B cell (primary cell): ENCODE data around the gene LMO7. TPM values are rescaled to one million over a fixed set of nuclear protein-coding genes. Genes with fewer than 3 reads are reported as not detected.

ENCODE experiments used
- ATAC-seq: fragments of 200-7000 bp; cut with Tn5 transposase; one replicate; pipeline ENCODE4 v1.10.0; 2021; ENCODE audit warnings: low read depth, mild to moderate bottlenecking, moderate number of reproducible peaks, moderate library complexity
- CTCF ChIA-PET: fragments of 350-600 bp; sonication (Branson Sonifier 250); formaldehyde crosslinking; loops from one replicate; lab custom pipeline; 2021; ENCODE audit warnings: antibody characterized with exemption, inconsistent platforms; lab: Charles Lee
- POLR2A ChIA-PET: fragments of 350-600 bp; sonication (Branson Sonifier 250); formaldehyde crosslinking; loops from one replicate; lab custom pipeline; 2021; ENCODE audit warnings: antibody characterized with exemption; lab: Charles Lee
- DNase-seq: peaks from one replicate; pipeline ENCODE4 v3.0.0; 2013
- H2AFZ ChIP-seq: 2 replicates; pipeline ENCODE4 v1.6.1; 2012; ENCODE audit warnings: mild to moderate bottlenecking, low read depth, low read length; ENCODE audit not compliant: insufficient read depth, poor library complexity, severe bottlenecking
- H3K27ac ChIP-seq, 2 donors: 1 replicate in 1 of 2; 2 replicates in 1 of 2; pipeline ENCODE4 v1.5.1; 2012 to 2013; ENCODE audit warnings: low read length in 2 of 2, mild to moderate bottlenecking in 2 of 2, moderate library complexity in 1 of 2
- H3K27me3 ChIP-seq, 4 experiments: fragments of 200-600 bp in 1 of 4; sonication (generic) in 1 of 4; replicated peaks in 1 of 4; 1 replicate in 2 of 4; 2 replicates in 2 of 4; pipeline versions ENCODE4 v1.6.1 to v1.7.0; 2013 to 2016; ENCODE audit warnings: low read length in 3 of 4, mild to moderate bottlenecking in 2 of 4, mixed read lengths in 1 of 4, moderate library complexity in 1 of 4; ENCODE audit not compliant: insufficient read depth in 4 of 4, control insufficient read depth in 3 of 4; ENCODE audit errors: control extremely low read depth in 1 of 4
- H3K36me3 ChIP-seq, 2 experiments: replicated peaks in 1 of 2; 1 replicate in 1 of 2; 2 replicates in 1 of 2; pipeline versions ENCODE4 v1.6.1 to v1.7.1; 2013; ENCODE audit warnings: low read length in 1 of 2; ENCODE audit not compliant: insufficient read depth in 2 of 2, control insufficient read depth in 1 of 2; ENCODE audit errors: control extremely low read depth in 1 of 2, extremely low read depth in 1 of 2
- H3K4me1 ChIP-seq, 2 donors: fragments of 200-600 bp in 1 of 2; sonication (generic) in 1 of 2; 1 replicate in 1 of 2; 2 replicates in 1 of 2; pipeline versions ENCODE4 v1.5.1 to v1.6.1; 2013 to 2017; ENCODE audit warnings: low read length in 2 of 2; ENCODE audit not compliant: control insufficient read depth in 2 of 2, insufficient read depth in 2 of 2
- H3K4me2 ChIP-seq: replicated peaks from 2 replicates; pipeline ENCODE3; 2012; ENCODE audit warnings: mild to moderate bottlenecking, low read depth, low read length; ENCODE audit not compliant: poor library complexity, severe bottlenecking
- H3K4me3 ChIP-seq, 5 experiments: fragments of 200-600 bp in 1 of 5; sonication (generic) in 1 of 5; 1 replicate in 3 of 5; 2 replicates in 2 of 5; pipeline versions ENCODE4 v1.5.1 to v1.7.0; 2011 to 2016; ENCODE audit warnings: low read length in 4 of 5, mild to moderate bottlenecking in 4 of 5, low read depth in 2 of 5, control low read depth in 1 of 5, moderate library complexity in 1 of 5; ENCODE audit not compliant: insufficient read depth in 1 of 5; ENCODE audit errors: control extremely low read depth in 1 of 5, extremely low read depth in 1 of 5
- H3K79me2 ChIP-seq: fragments of 200-600 bp; sonication (generic); one replicate; pipeline ENCODE4 v1.6.0; 2016; ENCODE audit warnings: low read length; ENCODE audit not compliant: control insufficient read depth, insufficient read depth
- H3K9ac ChIP-seq: fragments of 200-600 bp; sonication (generic); 2 replicates; pipeline ENCODE4 v1.6.1; 2017; ENCODE audit warnings: mild to moderate bottlenecking, low read length, moderate library complexity
- H3K9me3 ChIP-seq, 3 donors: one replicate each; pipeline versions ENCODE4 v1.6.1 to v1.7.1; 2013; ENCODE audit warnings: low read length in 2 of 3; ENCODE audit not compliant: control insufficient read depth in 2 of 3, insufficient read depth in 1 of 3; ENCODE audit errors: control extremely low read depth in 1 of 3
- H4K20me1 ChIP-seq: 2 replicates; pipeline ENCODE4 v1.6.0; 2012; ENCODE audit warnings: mild to moderate bottlenecking, low read length; ENCODE audit not compliant: insufficient read depth, control insufficient read depth, poor library complexity, severe bottlenecking
- H3K27ac Mint-ChIP-seq: one replicate; pipeline ENCODE4 v1.8.0; 2021; ENCODE audit warnings: mixed read lengths
- H3K27me3 Mint-ChIP-seq: one replicate; pipeline ENCODE4 v1.8.0; 2021; ENCODE audit warnings: mixed read lengths
- H3K4me1 Mint-ChIP-seq: one replicate; pipeline ENCODE4 v1.8.0; 2021; ENCODE audit warnings: mixed read lengths
- H3K4me3 Mint-ChIP-seq: one replicate; pipeline ENCODE4 v1.8.0; 2021; ENCODE audit warnings: mixed read lengths
- H3K9me3 Mint-ChIP-seq: one replicate; pipeline ENCODE4 v1.8.0; 2022; ENCODE audit warnings: mixed read lengths; ENCODE audit not compliant: insufficient read depth
- CTCF ChIP-seq: fragments of 200-600 bp; IDR thresholded peaks from one replicate; pipeline ENCODE4 v1.8.0; 2022; ENCODE audit warnings: antibody characterized with exemption, mild to moderate bottlenecking
- EZH2 ChIP-seq: IDR thresholded peaks from 2 replicates; pipeline ENCODE4 v1.6.1; 2012; ENCODE audit warnings: borderline replicate concordance, low read depth, mild to moderate bottlenecking, moderate library complexity, low read length; ENCODE audit not compliant: insufficient read depth, poor library complexity, severe bottlenecking
- WGBS: methylation state at CpG from one replicate; pipeline ENCODE4 v1.1.5; 2013; ENCODE audit warnings: missing lambda C conversion rate; ENCODE audit not compliant: insufficient coverage; 5-methylcytosine and 5-hydroxymethylcytosine counted together
- intact Hi-C: fragments of 100-400 bp; cut with micrococcal nuclease; formaldehyde crosslinking; loops from one replicate; pipeline ENCODE4 v1.10.0; 2022
- polyA plus RNA-seq: library from polyadenylated mRNA; depleted of rRNA; stranded (reverse); fragments of >200 nt; gene quantifications from 2 replicates; pipeline ENCODE4 v1.2.3, GENCODE V29; 2012
- total RNA-seq, 2 donors: library from RNA; stranded (reverse); fragments of 120-200 nt in 1 of 2; gene quantifications; 1 replicate in 1 of 2; 2 replicates in 1 of 2; pipeline versions ENCODE4 v1.2.3 to v1.2.4, GENCODE V29; 2013 to 2022

LMO7 gene
- total and polyA plus RNA-seq, 2 donors (not counting 1 experiment from before 2014, with no cell fraction given) = 7.8 to 17.4 TPM

DNA sequence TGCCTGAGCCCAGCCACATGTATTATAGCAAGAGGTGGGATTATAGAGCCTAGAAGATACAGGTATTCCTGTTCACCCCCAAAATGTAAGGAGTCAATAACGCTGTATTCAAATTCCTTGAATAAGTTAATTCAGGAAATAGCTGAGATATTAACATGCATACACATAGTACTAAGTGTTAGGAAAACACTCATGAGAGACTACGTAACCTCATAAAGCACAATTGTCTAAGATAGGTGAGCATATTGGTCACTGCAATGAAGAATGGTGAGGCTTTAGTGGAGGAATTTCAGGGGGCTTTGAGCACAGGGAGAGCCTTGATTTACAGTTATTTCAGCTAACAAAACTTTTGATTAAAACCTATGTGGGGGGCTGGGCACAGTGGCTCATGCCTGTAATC, 161.6 kb downstream of the LMO7 start:
- H3K9ac ChIP-seq = no peak overlapping the region
- Mint-ChIP-seq H3K9me3 (no peaks in the 10 kb centered on the region), H3K4me3 (no peak overlapping the region), H3K27me3 (no peaks in the 10 kb centered on the region), H3K4me1 (no peaks in the 10 kb centered on the region), H3K27ac (no peak overlapping the region)
- H3K36me3 ChIP-seq = no peaks in the 10 kb centered on the region
- H2AFZ ChIP-seq = no peak overlapping the region
- no peak overlapping the region for H3K27ac ChIP-seq
- WGBS = no CpG with 5 or more reads among the region's 2 CpGs
- no peaks in the 10 kb centered on the region for H3K4me1 ChIP-seq
- H3K79me2 ChIP-seq = no peaks in the 10 kb centered on the region
- no peak overlapping the region for H3K4me2 ChIP-seq
- ATAC-seq = no peak
- DNase-seq = no peak
- intact Hi-C loops = no loop called here
- ChIA-PET CTCF (no interaction called here), POLR2A (no interaction called here)
- no peaks in the 10 kb centered on the region for H3K9me3 ChIP-seq
- no peaks in the 10 kb centered on the region for H3K27me3 ChIP-seq
- H4K20me1 ChIP-seq = no peaks in the 10 kb centered on the region
- no peak for TF ChIP-seq EZH2
- TF ChIP-seq CTCF = no peak
- no peak overlapping the region for H3K4me3 ChIP-seq

DNA sequence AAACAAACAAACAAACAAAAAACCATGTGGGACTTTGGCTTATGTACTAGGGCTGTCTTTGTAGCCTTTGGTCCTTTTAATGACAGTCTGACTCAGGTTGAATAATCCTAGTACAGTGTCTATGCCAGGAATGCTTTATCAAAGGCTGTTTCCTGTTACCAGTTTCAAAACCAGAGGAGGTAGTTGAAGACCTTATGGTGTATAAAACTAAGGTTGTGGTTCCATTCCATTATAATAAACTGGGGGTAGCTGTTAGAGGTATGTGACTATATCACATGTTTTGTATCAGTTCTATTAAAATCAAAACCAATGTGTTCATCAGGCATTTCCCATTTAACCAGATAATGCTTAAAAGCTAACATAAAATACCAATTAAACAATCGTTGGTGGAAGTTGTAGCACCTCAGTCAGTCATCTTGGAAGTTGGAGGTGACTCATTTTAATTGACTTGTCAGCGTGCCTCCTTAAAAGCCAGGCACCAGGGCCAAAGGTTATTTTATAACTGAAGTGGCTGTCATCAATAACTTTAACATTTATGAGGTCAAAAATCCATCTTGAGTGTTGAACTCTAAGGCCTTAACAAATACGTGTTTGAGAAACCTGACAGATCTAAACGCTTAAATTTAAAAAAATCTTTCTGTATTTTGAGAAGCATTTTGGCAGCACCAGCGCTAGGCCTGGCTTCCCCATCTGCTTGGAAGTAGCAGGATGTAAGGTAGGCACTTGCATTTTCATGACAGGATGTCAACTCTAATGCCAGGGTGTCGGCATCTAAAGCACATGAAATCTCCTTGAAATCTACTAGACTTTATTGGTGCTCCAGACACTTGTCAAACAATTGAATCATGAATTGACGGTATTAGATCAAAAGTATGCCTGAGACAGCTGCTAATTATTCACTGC, 162.5 kb downstream of the LMO7 start:
- Mint-ChIP-seq H3K4me1 (peaks cover 4% of the 10 kb centered on the region), H3K27me3 (no peaks in the 10 kb centered on the region), H3K4me3 (no peak overlapping the region), H3K27ac (no peak overlapping the region), H3K9me3 (no peaks in the 10 kb centered on the region)
- TF ChIP-seq CTCF (no peak), EZH2 (no peak)
- Histone ChIP-seq H2AFZ (no peak overlapping the region), H4K20me1 (no peaks in the 10 kb centered on the region), H3K4me3 (no peak overlapping the region), H3K27me3 (no peaks in the 10 kb centered on the region), H3K4me1 (peaks cover 0 to 4% of the 10 kb centered on the region in 2 donors), H3K27ac (no peak overlapping the region), H3K9me3 (no peaks in the 10 kb centered on the region), H3K79me2 (no peaks in the 10 kb centered on the region), H3K9ac (no peak overlapping the region), H3K36me3 (no peaks in the 10 kb centered on the region), H3K4me2 (no peak overlapping the region)
- DNase-seq (no peak), ATAC-seq (no peak)
- ChIA-PET POLR2A (no interaction called here), CTCF (no interaction called here)
- 100% methylated on average over 3 of the region's 7 CpGs for WGBS
- intact Hi-C loops = no loop called here
